ENCODE data around the gene PAPSS1.
"Not testable (repeated sequence)": the region's sequence is repeated elsewhere in the genome, so short reads cannot be mapped to it uniquely, and the experiment has no call there.

Gene PAPSS1

DNA sequence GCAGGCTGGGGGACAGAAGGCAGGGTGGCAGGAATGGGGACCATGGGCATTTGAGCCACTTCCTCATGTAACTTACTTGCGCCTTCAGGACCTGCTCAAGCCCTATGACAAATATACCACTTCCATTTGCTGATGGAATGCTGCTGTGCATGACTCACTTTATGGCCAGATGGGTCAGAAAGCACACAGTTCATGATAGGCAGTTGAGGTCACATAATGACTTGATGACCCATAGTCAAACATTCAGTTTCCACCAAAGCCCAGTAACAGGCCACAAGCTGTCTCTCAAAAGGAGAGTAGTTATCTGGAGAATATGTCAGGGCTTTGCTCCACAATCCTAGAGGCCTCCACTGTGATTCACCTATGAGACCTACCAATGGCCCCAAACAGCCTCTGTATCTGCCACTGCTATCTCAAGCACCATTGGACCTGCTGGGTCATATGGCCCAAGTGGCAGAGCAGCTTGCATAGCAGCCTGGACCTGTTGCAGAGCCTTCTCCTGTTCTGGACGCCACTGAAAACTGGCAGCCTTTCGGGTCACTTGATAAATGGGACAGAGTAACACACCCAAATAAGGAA lies 5.3 kb upstream of the PAPSS1 start:
- no peak for DNase-seq

DNA sequence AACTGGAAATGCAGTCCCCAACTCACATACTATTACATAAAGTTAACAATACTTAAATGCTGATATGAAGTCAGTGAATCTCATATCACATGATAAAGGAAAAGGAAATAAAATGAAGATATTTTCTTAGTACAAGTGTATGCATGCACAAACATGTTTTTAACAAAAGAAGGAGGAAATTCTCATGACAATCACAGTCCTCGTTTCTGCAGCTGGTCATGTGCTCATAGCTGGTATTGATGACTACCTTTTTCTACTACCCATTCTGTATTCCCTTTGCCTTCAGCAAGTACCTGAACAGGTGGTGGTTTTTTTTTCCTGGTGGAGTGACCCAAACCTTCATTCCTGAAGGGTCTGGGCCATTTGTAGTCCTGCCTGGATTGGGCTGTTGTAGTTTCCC lies 3.3 kb upstream of the PAPSS1 start:
- DNase-seq, result not testable (repeated sequence)

DNA sequence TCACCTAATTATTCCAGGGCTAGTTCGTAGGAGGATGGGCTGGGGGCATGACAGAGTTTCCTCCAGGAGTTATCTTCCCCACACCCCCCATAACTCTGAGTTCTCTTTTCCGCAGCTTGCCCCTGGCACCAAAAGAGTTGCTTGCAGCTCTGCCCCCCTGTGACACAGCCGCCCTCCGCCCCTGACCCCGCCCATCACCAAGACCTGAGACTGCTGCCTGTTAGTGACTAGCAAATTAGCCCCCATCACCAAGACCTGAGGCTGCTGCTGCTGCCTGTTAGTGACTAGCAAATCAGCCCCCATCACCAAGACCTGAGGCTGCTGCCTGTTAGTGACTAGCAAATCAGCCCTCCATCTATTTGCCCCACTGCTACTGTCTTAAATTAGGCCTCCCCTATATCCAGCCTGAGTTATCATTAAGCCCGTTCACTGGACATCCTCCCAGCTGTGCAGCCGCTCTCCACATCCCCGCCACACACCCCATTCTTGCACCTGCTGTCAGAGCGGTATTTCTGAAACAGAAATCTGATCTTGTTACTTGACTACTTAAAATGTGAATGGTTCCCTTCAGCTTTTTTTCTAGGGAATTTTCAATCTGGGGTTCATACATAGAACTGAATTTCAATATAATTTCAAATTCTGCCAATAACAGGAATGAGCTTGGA lies 1.5 kb upstream of the PAPSS1 start:
- DNase-seq, result peak; percentile 51

DNA sequence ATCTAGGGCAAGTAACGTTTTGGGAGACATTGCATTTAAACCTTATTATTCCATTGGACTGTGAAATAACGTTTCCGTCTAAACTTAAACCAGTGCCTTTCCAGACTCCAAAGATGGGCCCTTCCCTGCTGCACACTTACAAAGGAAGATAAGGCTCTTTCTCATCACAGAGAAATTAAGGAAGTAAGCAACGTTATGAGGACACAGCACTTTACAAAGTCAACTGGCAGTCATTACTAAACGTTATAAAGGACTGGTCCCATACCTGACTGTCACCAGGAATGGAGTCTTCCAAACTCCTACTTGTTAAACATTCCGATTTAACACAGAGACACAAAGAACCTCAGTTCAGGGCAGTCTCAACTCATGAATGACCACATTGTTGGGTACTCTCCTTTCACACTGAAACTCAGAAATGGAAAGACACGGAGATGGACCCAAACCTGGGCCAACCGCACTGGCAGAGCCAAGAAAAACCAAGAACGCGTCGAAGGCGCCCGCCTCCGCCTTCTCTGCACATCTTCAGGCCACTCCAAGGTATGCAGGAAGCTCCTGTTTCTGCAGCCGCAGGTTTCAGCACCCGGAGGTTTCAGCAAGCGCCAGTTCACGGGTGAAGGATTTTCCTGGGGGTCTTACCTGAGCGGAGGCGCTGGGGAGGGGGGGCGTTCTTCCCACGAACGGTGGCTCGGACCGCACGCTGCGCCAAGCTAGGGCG lies 670 bp downstream of the PAPSS1 start:
- peak; percentile 44 for DNase-seq

DNA sequence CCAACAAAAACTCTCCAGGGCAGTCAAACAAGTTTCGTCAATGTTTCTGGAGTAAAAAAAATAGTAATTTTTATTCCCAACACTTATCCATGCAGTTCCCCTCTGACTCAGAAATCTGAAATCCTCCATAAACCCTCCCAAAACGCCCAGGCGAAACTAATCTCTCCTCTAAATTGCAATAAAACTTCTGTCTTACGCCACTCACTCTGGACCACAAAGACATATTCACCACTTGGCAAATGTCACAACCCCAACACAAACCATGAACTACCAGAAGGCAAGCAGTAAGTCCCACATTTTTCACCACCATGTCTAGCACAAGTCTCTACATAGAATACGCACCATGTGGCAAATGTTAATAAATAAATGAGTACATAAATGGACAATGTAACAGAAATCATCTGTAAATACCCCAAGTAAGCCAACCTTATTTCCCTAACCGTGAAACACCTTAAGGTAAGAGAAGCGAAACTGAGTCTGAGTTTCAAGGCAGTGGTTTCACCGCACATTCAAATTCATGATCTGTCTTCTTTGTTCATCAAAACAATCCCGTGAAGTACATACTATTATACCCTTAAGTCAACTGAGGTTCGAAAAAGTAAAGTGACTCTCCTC lies 1.6 kb downstream of the PAPSS1 start:
- DNase-seq, result no peak

DNA sequence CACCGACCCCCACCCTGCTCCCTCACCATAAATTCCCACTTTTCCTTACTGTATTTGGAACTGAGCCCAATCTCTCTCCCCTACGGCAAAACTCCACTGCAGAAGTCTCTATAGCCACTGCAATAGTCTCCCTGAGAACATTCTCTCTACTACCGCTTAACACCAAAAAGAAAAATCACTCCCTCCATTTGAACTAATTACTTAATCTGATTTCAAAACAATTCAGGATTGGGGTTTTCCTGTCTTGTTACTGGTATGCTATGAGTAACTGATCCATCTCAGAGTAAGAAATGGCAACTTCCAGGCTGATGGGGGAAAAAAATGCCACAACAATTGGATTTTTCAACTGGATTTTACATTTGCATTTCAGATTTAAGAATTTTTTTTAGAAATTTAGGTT lies 5.8 kb downstream of the PAPSS1 start:
- no peak for DNase-seq

DNA sequence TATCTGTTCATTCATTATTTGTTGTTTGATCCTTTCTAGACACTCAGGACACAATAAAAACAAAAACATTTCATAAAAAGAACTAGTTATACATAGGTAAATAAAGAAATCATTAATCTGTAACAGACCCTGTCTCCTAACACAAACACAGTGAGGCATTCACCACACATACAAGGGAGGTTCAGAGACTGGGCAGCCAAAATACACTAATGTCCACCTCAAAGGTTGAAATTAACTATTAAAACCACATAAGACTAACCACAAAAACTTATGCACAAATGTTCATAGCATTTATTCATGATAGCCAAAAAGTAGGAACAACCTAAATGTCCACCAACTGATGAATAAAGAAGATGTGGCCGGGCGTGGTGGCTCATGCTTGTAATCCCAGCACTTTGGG lies 7.8 kb downstream of the PAPSS1 start:
- no peak for DNase-seq

DNA sequence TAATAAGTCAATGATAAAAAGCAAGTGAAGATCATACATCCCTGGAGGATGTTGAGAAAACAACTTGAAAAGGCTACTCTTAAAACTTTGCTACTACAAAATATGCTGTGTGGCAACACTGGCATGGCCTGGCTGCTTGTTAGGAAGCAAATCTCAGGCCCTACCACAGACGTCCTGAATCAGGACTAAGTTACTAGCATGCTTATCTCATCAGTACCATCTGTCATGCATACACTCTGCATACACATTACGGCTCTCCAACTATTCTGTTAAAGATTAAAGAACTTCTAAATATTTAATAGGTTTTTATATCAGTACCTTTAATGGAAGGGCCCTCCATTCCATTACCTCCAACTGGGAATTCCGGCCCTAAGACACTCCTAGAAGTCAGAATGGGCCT lies 8.2 kb downstream of the PAPSS1 start:
- no peak for DNase-seq

DNA sequence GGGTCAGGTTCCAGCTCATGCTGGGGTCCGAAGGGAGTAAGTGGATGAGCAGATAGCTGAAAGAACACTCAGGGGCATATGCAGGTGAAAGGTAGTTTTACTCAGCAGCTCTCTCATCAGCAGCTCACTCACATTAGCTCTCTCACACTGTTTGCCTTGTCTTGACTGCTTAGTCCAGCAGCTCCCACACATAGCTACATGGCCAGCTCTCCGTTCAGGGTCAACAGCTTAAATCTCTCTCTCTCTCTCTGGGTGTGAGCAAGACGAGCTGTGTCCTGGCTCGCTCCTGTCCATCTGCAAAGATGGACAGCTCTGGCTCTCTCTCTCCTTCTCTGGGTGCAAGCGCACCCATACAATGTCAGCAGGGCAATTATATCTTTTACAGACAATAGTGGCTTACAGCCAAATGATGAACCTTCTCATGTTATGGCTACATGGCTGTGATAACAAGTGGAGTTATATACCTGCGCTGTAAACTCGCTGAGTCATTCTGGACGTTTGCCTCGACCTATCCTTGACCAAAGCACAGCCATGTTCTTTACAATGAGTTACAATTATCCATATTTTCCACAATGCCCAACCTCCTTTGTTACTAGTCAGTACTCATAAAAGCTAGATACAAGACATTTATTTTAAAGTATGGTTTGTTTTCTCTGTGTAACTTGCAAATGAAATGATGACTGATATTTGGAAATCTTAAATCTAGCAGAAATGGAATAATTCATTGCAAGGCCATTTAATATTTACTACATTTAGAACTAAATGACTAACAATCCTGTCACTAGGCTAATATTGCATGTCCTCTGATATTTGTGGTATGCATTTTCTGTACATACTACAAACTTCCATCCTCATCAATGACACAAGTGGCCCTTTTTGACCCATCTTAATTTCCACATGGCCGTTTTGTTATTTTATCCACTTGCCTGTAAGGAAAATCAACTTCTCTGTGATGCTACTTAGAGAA lies 9.3 kb downstream of the PAPSS1 start:
- DNase-seq, result no peak

DNA sequence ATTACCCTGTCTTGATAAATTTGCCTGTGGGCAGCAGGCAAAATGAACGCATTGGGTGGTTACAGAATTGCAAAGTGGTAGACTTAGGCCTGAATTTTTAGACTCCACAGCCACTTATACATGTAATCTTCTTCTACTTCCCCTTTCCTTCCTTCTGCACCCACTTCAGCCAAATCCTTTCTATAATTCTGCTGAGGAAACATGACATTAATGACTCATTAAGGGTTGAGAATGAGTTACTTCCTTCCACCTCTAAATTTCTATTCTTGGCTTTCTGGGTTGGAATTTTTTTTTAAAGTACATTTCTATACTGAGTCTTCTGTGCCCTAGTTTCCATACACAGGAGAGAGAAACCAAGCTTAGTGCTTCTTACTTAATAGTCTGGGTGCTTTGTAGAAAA lies 10.1 kb downstream of the PAPSS1 start:
- no peak for DNase-seq

DNA sequence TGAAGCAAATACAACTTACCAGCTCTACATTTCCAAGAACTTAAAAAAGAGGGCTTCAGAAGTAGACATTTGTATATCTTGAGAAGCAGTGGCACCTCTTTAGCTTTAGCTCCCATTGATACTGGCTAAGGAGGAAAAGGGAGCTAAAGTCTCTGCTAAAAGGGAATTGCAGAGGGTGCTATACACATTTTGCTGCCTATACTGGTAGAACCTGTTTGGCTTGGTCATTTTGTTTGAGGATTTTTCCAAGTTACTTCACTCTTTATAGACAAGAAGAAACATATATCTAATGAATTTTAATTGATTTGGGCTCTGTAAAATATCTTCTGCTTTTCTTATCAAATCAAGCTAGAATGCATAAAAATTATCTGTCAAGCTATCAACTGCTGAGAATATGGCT lies 11.8 kb downstream of the PAPSS1 start:
- no peak for DNase-seq

DNA sequence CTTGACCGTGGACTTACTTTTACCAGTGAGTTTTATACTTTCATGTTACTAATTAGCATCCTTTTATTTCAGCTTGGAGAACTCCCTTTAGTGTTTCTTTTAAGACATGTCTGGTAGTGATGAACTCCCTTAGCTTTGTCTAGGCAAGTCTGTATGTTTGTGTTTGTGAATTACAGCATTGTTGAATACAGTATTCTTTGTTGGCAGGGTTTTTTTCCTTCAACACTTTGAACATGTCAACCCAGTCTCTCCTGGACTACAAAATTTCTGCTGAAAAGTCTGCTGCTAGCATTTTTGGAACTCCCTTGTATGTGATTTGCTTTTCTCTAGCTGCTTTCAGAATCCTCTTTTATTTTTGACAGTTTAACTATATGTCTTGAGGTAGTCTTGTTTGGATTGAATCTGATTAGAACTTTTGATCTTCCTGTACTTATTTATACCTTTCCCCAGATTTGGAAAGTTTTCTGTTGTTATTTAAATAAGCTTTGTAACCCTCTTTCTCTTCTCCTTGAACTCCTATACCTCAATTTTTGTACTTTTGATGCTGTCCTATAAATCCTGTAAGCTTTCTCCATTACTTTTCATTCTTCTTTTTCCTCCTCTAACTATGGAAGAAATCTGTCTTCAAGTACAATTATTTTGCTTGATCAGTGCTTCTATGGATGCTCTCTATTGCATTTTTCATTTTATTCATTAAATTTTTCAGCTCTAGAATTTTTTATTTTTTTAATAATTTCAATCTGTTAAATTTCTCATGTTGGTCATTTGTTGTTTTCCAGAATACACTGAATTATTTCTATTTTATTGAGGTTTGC lies 14.1 kb downstream of the PAPSS1 start:
- no peak for DNase-seq

DNA sequence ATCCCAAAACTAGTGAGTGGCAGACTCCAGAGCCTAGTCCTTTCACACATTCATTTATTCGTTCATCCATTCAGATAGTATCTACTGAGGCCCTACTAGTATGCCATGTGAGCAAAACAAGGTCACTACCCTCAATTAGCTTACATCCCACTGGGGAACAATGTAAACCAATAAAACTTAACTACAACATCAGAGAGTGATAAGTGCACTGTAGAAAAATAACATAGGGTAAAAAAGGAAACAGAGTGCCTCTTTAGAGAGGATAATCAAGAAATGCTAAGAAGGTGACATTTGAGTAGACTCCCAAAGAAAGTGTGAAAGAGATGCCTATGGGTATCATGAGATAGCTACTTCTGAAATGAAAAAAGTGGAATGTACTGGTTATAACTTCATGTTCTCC lies 18.5 kb downstream of the PAPSS1 start:
- no peak for DNase-seq

DNA sequence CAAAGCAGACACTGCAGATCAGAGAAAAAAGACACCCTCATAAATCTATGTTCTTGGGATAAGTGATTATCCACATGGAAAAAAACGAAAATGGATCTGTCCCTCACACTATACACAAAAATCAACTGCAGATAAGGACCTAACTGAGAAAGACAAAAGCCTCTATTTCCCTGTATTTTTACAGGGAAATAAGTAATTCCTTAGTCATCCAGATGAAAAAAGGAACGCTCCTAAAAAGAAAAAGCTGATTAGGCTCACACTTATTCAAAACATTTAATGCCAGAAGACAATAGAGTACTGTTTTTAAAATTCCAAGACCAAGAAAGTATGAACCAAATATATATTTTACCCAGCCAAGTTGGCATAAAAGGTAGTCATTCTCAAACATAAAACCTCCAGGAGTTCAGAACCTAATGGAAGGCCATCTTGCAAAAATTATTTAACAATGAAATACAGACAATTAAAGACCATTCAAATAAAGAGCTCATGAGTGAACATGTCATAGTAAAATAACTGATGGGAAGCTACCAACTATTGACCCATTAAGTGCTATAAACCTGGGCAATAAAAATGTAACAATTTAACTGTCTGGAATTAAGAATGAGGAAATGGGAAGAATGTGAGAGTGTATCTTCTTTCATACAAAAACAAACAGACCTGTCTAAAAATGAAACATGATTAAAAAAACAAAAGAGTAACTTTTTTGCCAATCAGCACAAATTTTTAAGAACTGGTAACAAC lies 20.4 kb downstream of the PAPSS1 start:
- no peak for DNase-seq

DNA sequence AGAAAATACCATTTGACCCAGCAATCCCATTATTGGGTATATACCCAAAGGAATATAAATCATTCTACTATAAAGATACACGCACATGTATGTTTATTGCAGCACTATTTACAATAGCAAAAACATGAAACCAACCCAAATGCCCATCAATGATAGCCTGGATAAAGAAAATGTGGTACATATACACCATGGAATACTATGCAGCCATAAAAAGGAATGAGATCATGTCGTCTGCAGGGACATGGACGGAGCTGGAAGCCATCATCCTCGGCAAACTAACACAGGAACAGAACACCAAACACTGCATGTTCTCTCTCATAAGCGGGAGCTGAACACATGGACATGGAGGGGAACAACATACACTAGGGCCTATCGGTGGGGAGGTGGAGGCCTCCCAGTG lies 23.8 kb downstream of the PAPSS1 start:
- not testable (repeated sequence) for DNase-seq

DNA sequence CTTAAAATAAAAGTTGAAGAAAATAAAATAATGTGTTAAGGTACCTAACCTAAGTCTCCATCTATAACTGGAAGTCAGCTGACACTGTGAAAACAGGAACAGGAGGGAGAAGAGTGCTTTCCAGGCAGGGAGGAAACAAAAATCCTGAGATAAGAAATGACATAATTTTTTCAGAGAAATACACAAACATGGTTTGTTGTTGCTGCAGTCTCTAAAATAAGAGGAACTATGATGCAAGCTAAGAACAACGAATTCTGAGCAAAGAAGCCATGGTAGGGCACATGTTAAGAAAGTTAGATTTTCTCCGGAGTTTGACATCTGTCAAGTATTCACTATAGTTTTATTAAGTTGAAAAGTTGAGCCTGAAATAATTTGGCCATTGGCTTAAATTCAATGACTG lies 26.9 kb downstream of the PAPSS1 start:
- no peak for DNase-seq

DNA sequence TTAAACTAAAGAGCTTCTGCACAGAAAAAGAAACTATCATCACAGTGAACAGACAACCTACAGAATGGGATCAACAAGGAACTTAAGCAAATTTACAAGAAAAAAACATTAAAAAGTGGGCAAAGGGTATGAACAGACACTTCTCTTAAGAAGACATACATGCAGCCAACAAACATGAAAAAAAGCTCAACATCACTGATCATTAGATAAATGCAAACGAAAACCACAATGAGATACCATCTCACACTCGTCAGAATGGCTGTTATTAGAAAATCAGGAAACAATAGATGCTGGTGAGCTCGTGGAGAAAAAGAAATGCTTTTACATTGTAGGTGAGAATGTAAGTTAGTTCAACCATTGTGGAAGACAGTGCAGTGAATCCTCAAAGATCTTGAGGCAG lies 27.8 kb downstream of the PAPSS1 start:
- no peak for DNase-seq

DNA sequence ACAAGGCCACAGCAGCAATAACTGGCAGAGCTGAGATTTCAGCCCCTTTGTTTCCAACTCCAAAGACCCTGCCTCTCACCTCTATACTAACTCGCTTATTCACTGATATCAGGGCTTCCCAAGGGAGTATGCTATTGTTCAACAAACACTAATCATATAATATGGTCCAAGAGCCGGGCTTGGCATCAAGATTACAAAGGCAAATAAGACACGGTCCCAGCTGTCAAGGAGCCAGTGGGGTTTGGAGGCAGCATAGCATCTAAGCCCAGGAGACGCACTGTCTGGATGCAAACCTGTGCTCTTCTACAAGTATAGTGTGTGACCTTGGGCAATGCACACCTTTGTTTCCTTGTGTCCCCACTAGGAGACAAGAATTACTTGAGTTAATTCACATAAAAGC lies 28.7 kb downstream of the PAPSS1 start:
- no peak for DNase-seq

DNA sequence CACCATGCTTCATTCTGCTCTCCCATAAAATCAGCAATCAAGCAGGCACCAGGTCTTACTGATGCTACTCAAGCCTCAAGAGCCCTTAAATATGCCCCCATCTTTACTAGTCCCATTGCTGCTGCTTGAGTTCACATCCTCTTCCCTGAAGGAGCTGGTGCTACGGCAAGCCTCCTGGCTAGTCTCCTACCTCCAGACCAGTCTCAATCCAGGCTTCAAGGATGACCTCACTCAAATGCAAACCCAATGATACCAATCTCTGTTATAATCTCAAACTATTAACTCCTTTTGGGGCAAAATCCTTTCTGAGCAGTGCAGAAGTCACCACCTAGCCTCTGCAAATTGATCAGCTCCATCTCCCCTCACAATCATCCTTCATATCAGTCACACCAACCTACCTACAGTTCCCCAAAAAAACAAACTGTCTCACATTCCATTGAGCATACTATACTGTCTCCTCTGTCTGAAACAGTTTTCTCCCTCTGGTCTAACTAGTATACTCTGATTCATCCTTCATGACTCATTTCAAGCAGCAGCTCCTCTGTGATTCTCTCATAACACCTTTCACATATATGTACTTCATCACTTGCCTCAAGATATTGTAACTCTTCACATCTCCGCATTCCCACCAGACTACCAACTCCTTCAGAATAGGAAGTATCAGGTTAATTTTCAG lies 30.0 kb downstream of the PAPSS1 start:
- DNase-seq, result no peak

DNA sequence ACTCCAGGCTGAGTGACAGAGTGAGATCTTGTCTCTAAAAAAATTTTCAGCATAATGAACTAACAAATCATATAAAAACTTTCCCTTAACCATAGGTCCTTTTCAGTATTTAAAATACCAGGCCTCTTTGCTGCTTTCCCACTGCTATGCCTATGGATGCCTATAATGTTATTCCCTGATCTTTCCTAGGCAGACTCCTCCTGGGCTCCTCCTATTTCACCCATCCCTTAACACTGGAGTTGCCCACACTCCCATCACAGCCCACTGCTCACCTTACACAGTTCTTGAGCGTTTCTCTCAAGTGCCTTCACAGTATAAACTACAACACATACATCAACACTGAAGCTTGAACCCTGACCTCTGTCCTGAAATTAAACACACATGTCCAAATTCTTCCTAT lies 31.6 kb downstream of the PAPSS1 start:
- no peak for DNase-seq

DNA sequence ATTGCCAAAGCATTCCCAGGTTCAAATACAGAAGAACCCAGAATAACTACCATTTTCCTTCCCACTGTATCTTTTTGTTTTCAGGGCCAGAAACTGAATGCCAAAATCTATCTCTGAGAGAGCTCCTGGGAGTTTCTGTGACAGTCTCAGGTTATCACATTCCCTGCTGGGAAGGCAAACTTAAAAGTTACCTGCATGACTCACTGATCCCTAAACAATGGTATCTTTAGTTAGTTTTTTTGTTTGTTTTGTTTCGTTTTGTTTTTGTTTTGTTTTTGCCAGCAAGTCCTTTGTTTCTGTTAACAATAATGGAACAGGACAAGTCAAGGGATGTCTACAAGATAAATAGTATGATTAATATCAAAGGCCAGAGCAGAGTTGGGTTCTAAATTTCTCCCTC lies 34.3 kb downstream of the PAPSS1 start:
- no peak for DNase-seq
